ENCODE measurements around the gene CHD1L.
"Not testable (repeated sequence)": the region's sequence is repeated elsewhere in the genome, so short reads cannot be mapped to it uniquely, and the experiment has no call there.

The CHD1L gene

DNA sequence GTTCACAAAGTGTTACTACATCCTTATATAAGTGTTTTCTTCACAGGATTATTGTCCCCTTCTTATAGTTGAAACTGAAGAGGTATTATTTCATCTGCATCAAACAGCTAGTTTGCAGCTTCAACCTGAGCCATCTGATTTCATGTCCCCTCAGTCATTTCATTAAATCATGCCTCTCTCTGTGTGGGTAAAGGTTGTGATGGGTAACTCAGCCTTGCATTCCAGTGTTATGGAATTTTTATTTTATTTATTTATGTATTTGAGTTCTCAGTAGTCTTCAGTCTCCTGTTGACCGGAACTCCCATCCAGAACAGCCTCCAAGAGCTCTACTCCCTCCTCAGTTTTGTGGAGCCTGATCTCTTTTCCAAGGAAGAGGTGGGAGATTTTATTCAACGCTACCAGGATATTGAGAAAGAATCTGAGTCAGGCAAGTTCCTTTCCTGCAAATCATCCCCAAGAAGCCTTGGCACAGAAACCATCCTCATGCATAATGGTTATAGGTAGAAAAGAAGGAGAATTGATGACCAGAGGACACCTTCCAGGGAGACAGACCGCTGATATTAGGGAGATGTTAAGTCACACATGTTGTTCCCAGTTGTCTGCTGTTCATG, 21.8 kb downstream of the CHD1L start:
- in situ Hi-C loops (cut with HindIII; ENCODE audit: low sequenced_read_pairs), result loop anchor here (25.0 kb wide), 1 partner anchor 148 kb away; no protein-coding TSS in a partner anchor

- in situ Hi-C loops (cut with HindIII; ENCODE audit: low sequenced_read_pairs), result loop anchor here (25.0 kb wide), 1 partner anchor 146 kb away; no protein-coding TSS in a partner anchor
Observed at GRCh38 chr1:147266381-147266780, 23.9 kb downstream of the CHD1L start.

GRCh38 chr1:147267711-147268110, 25.2 kb downstream of the CHD1L start:
- in situ Hi-C loops (cut with HindIII; ENCODE audit: low sequenced_read_pairs), result loop anchor here (25.0 kb wide), 1 partner anchor 145 kb away; no protein-coding TSS in a partner anchor

GRCh38 chr1:147270721-147271120, 28.2 kb downstream of the CHD1L start:
- in situ Hi-C loops (cut with HindIII; ENCODE audit: low sequenced_read_pairs), result loop anchor here (25.0 kb wide), 1 partner anchor 142 kb away; no protein-coding TSS in a partner anchor

DNA sequence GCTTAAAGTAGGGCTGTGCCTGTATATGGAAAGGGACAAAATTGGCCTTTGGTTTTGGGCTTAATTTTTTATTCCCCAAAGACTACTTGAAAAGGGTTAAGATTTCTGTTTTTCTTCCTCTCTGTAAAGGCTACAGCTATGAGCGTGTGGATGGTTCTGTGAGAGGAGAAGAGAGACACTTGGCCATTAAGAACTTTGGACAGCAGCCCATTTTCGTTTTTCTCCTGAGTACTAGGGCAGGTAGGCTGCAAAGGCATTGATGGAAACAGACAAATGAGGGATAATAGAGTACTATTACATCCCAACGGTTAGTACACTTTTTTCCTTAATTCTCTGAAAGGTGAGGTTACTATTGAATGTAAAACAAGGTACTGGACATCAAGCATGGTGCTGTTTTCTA, 29.6 kb downstream of the CHD1L start:
- in situ Hi-C loops (cut with HindIII; ENCODE audit: low sequenced_read_pairs), result loop anchor here (25.0 kb wide), 1 partner anchor 140 kb away; no protein-coding TSS in a partner anchor

DNA sequence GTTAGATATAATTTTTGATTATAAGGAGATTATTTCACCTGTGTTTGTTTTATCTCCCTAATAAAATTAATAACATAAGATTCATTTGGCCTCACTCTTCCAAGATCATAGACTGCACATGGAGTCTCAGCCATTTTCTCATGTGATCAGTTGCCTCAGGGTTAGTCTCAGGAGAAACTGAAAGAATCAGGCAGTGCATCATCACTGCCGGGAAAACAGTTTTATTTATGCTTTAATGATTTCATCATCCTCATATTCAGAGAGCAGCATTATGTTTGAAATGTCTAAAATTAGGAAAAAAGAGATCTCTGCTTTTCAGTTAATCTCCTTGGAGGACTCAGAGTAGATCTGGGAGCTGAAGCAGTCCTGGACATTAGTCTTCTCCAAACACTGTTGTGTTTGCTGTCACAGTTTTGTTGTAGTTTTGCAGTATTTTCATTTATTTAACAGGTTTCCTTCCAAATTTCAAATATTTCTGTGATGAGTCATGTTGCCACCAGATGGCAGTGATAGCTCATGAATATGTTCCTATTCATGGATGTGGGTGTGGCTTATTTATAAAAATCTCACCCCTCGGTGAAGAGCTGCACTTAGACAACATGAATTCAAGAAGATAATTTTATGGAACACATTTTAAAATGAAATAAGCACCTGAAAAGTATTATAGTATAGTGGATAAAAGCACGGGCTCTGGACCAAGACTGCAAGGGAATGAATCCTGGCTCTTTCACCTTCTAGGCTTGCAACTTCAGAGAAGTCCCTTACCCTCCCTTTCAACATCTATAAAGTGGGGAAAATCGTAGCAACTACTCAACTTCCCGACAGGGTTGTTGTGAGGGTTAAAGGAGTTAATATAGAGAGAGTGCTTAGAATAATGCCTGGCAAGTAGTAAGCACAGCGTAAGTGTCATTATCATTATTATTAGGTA, 31.2 kb downstream of the CHD1L start:
- in situ Hi-C loops (cut with HindIII; ENCODE audit: low sequenced_read_pairs), result loop anchor here (25.0 kb wide), 1 partner anchor 139 kb away; no protein-coding TSS in a partner anchor

- in situ Hi-C loops (cut with HindIII; ENCODE audit: low sequenced_read_pairs), result no loop called here
Observed at GRCh38 chr1:147281950-147282349, 39.5 kb downstream of the CHD1L start.

DNA sequence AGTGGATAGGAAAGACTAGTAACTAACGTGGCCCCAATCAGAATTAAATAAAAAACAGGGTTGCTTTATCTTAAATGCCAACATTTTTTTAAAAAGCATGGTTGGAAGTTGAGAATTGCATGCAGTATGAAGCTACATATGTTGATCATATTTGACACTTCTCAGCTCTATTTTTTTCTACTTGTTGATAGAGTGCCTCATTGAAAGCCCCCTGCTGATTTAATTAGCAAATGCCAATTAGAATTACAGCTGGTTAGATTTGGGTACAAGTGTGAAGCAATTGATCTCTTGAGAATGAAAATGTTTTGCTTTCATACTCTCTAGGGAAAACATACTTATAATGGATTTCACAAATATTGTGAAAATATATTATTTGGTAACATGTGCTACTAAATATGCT, 40.5 kb downstream of the CHD1L start:
- in situ Hi-C loops (cut with HindIII; ENCODE audit: low sequenced_read_pairs), result no loop called here

DNA sequence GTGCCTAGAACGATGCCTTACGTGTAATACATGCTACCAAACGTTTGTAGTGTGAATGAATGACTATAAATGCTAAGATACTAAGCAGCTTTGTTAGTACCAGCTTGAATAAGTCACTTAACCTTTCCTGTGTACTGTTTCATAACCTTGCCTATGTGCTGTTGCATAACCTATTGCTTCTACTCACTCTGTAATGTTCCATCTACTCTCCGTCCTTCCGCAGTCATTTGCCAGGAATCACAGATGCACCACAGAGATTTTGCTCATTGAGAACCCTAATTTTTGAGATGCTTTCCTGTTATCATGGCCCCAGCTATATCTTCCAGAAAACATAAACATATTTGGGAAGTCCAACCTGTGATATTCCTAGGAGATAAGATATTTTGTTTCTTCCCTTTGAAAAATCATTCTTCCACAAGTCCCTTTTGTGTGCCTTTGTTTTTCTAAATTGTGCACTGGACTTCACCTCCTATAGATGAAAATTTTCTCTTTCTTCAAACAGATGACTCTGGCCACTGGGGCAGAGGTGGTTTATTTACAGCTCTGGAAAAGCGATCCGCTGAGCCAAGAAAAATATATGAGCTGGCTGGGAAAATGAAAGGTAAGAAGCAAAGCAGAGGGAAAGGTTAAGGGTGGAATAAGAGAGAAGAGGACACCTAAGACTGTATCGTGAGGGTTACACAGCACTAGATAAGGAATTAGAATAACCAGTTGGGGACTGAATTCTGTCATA, 44.8 kb downstream of the CHD1L start:
- in situ Hi-C loops (cut with HindIII; ENCODE audit: low sequenced_read_pairs), result no loop called here

GRCh38 chr1:147292012-147292411, 49.5 kb downstream of the CHD1L start:
- in situ Hi-C loops (cut with HindIII; ENCODE audit: low sequenced_read_pairs), result no loop called here

DNA sequence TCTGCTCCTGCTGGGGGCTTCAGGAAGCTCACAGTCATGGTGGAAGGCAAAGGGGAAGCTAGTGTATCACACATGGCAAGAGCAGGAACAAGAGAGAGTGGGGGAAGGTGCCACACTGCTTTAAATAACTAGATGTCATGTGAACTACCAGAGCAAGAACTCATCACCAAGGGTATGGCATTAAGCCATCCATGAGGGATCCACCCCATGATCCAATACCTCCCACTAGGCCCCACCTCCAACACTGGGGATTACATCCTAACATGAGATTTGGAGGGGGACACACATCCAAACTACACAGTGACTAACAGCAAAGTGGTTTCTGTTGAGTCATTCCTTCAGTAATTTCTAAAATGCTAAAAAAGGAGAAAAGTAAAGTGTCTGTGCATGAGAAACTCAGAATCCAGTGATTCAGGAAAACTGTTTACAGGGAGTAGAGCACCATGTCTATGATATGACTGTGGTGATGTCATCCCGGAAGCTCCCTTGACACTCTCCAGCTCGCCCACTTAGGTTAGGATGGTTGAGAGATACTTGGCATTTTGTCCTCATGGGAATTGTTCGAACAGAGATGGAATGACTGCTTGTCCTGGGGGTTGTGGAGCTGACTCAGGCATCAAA, 50.3 kb downstream of the CHD1L start:
- in situ Hi-C loops (cut with HindIII; ENCODE audit: low sequenced_read_pairs), result no loop called here

- in situ Hi-C loops (cut with HindIII; ENCODE audit: low sequenced_read_pairs), result no loop called here
Observed at GRCh38 chr1:147297438-147297837, 55.0 kb downstream of the CHD1L start.

- in situ Hi-C loops (cut with HindIII; ENCODE audit: low sequenced_read_pairs), result not testable (repeated sequence)
Observed at GRCh38 chr1:147305803-147306202, 63.3 kb downstream of the CHD1L start.

GRCh38 chr1:147316968-147317367, 74.5 kb downstream of the CHD1L start:
- in situ Hi-C loops (cut with HindIII; ENCODE audit: low sequenced_read_pairs), result no loop called here

DNA sequence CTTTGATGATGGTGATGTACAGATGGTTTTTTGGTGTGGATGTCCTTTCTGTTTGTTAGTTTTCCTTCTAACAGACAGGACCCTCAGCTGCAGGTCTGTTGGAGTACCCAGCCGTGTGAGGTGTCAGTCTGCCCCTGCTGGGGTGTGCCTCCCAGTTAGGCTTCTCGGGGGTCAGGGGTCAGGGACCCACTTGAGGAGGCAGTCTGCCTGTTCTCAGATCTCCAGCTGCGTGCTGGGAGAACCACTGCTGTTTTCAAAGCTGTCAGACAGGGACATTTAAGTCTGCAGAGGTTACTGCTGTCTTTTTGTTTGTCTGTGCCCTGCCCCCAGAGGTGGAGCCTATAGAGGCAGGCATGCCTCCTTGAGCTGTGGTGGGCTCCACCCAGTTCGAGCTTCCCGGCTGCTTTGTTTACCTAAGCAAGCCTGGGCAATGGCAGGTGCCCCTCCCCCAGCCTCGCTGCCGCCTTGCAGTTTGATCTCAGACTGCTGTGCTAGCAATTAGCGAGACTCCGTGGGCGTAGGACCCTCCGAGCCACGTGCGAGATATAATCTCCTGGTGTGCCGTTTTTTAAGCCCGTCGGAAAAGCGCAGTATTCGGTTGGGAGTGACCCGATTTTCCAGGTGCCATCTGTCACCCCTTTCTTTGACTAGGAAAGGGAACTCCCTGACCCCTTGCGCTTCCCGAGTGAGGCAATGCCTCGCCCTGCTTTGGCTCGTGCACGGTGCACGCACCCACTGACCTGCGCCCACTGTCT, 84.6 kb downstream of the CHD1L start:
- in situ Hi-C loops (cut with HindIII; ENCODE audit: low sequenced_read_pairs), result not testable (repeated sequence)

DNA sequence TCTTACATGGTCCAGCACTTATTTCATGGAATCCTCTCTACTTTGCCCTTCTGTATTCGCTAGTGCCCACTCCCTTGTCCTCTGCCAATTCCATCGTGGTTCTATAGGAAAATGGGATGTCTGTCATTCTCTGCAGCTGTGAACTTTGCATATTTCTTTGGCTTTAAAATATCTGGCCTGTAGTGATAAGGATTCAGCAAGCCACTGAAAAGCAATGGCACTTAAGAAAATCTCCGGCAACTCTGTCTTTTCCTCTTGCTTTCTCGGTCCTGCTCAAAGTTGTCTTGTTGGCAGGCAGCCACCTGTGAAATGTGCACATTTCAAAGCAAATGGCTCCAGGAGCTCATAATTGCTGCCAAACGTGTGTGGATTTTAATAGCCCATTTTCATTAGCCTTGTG, 91.8 kb downstream of the CHD1L start:
- in situ Hi-C loops (cut with HindIII; ENCODE audit: low sequenced_read_pairs), result no loop called here

GRCh38 chr1:147336291-147336690, 93.8 kb downstream of the CHD1L start:
- in situ Hi-C loops (cut with HindIII; ENCODE audit: low sequenced_read_pairs), result no loop called here

DNA sequence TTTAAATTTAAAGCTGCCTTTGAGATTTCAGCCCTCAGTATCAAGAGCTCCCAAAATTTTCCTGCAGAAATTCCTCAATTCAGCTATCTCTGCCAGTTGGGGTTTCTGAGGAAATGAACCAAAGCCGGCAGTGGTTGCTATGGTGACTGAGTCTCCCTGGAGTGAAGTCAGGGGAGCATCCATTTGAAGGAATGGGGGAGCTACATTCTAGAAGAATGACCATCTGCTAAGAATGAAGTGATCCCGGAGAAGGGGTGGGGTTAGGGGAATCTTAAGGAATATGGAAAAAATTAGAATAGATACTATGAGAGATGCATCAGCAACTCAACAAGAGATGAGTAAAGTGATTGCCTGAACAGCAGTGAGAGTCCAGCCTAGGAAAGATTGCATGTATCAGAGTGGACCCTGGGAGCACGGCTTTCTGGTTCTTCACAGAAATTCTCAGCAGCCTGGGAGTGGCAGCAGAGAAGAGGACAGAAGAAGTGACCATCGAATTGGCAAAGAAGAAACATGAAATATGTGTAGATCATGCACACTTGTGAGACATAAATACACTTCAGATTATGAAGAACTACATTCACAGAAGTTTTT, 94.7 kb downstream of the CHD1L start:
- in situ Hi-C loops (cut with HindIII; ENCODE audit: low sequenced_read_pairs), result no loop called here

GRCh38 chr1:147338571-147338970, 96.1 kb downstream of the CHD1L start:
- in situ Hi-C loops (cut with HindIII; ENCODE audit: low sequenced_read_pairs), result no loop called here

GRCh38 chr1:147341246-147341645, 98.8 kb downstream of the CHD1L start:
- in situ Hi-C loops (cut with HindIII; ENCODE audit: low sequenced_read_pairs), result no loop called here

Data from DLD1 (cell line).